Spleen (tissue), 11 donors: Measurements from ENCODE around the gene MYB. TPM values are rescaled to one million over a fixed set of nuclear protein-coding genes. Genes with fewer than 3 reads are reported as not detected.
A peak's percentile ranks its signal among the peaks of the same experiment; 100 is the strongest.

Source experiments
- DNase-seq: peaks from one replicate; pipeline ENCODE4 v3.0.0-alpha.2; 2020
- H3K27ac ChIP-seq, 8 donors: fragments of 200-600 bp; sonication (generic) in 7 of 8; 1 replicate in 4 of 8; 2 replicates in 4 of 8; pipeline versions ENCODE4 v1.5.0 to v1.8.0; 2016 to 2021; ENCODE audit warnings: inconsistent platforms in 4 of 8, mild to moderate bottlenecking in 4 of 8, moderate library complexity in 1 of 8
- H3K27me3 ChIP-seq, 7 donors: fragments of 200-600 bp; sonication (generic) in 6 of 7; replicated peaks in 1 of 7; 1 replicate in 4 of 7; 2 replicates in 3 of 7; pipeline versions ENCODE4 v1.5.0 to v1.8.0; 2016 to 2021; ENCODE audit warnings: inconsistent platforms in 3 of 7, mild to moderate bottlenecking in 1 of 7
- H3K36me3 ChIP-seq, 6 donors: fragments of 200-600 bp; sonication (generic) in 5 of 6; 1 replicate in 4 of 6; 2 replicates in 2 of 6; pipeline versions ENCODE4 v1.5.0 to v1.8.0; 2016 to 2021; ENCODE audit warnings: inconsistent platforms in 2 of 6
- H3K4me1 ChIP-seq, 6 donors: fragments of 200-600 bp; sonication (generic) in 5 of 6; 1 replicate in 3 of 6; 2 replicates in 3 of 6; pipeline versions ENCODE4 v1.5.0 to v1.8.0; 2016 to 2021; ENCODE audit warnings: inconsistent platforms in 3 of 6
- H3K4me3 ChIP-seq, 8 donors: fragments of 200-600 bp; sonication (generic) in 7 of 8; 1 replicate in 4 of 8; 2 replicates in 4 of 8; pipeline versions ENCODE4 v1.5.0 to v1.8.0; 2016 to 2021; ENCODE audit warnings: inconsistent platforms in 4 of 8, mild to moderate bottlenecking in 4 of 8, moderate library complexity in 2 of 8
- H3K9me3 ChIP-seq, 8 donors: fragments of 200-600 bp; sonication (generic) in 7 of 8; 1 replicate in 4 of 8; 2 replicates in 4 of 8; pipeline versions ENCODE4 v1.5.0 to v1.8.0; 2016 to 2021; ENCODE audit warnings: inconsistent platforms in 4 of 8
- POLR2A ChIP-seq, 3 donors: fragments of 450-650 bp; IDR thresholded peaks; one replicate each; pipeline ENCODE4 v1.5.1; 2017; ENCODE audit warnings: antibody characterized with exemption in 3 of 3, mild to moderate bottlenecking in 1 of 3
- POLR2AphosphoS5 ChIP-seq, 3 donors: sonication (generic); formaldehyde crosslinking; IDR thresholded peaks; one replicate each; pipeline ENCODE4 v1.5.1; 2017; ENCODE audit warnings: antibody characterized with exemption in 3 of 3
- WGBS, 5 donors: extraction: QIAGEN DNeasy Blood & Tissue Kit in 3 of 5; methylation state at CpG; one replicate each; pipeline versions ENCODE4 v1.1.5 to v1.1.7; 2013 to 2018; 5-methylcytosine and 5-hydroxymethylcytosine counted together
- intact Hi-C: fragments of 100-400 bp; cut with DNase I; formaldehyde crosslinking; loops from one replicate; pipeline ENCODE4 v1.15.0; 2023; ENCODE audit warnings: low total_unique reads
- polyA plus RNA-seq, 3 donors: library from polyadenylated mRNA; stranded (reverse); fragments of 200-250 nt; gene quantifications; one replicate each; pipeline ENCODE4 v1.2.1, GENCODE V29; 2013
- total RNA-seq, 7 donors: library from RNA; depleted of rRNA in 3 of 7; stranded (reverse); fragments of >200 nt in 3 of 7; fragmentation: NEBNext Ultra II Directional in 4 of 7; extraction: Animal tissue kit (Norgen Biotek cat#: 25700) in 4 of 7; gene quantifications; one replicate each; pipeline versions ENCODE4 v1.1.0 to v1.2.1, GENCODE V29; 2016 to 2021
- TF ChIP-seq, protein P1 (sequence below), 11 experiments: fragments of 200-600 bp in 7 of 11; fragments of 450-650 bp in 4 of 11; sonication (generic) in 4 of 11; IDR thresholded peaks in 8 of 11; conservative IDR thresholded peaks in 3 of 11; 1 replicate in 7 of 11; 2 replicates in 4 of 11; pipeline versions ENCODE4 v1.4.0 to v1.8.0; 2016 to 2021; ENCODE audit warnings: antibody characterized with exemption in 11 of 11, inconsistent platforms in 4 of 11, mild to moderate bottlenecking in 1 of 11
- donor health status: healthy with polysubstance abuse.
- donor health status: DM: no; HTN: no; CAD: no; lungs with moderate emphysema.
- donor health status: DM: no; HTN: no; CAD: no.
- donor health status: Bipolar disorder and iron deficiency.
- donor health status: healthy.
- donor health status: DM: no; HTN: no; CAD: no.
- donor health status: DM: yes; HTN: yes; CAD: no.

Gene MYB
- total and polyA plus RNA-seq, 10 donors: 0.45 to 6.6 (median 1.9) TPM

DNA sequence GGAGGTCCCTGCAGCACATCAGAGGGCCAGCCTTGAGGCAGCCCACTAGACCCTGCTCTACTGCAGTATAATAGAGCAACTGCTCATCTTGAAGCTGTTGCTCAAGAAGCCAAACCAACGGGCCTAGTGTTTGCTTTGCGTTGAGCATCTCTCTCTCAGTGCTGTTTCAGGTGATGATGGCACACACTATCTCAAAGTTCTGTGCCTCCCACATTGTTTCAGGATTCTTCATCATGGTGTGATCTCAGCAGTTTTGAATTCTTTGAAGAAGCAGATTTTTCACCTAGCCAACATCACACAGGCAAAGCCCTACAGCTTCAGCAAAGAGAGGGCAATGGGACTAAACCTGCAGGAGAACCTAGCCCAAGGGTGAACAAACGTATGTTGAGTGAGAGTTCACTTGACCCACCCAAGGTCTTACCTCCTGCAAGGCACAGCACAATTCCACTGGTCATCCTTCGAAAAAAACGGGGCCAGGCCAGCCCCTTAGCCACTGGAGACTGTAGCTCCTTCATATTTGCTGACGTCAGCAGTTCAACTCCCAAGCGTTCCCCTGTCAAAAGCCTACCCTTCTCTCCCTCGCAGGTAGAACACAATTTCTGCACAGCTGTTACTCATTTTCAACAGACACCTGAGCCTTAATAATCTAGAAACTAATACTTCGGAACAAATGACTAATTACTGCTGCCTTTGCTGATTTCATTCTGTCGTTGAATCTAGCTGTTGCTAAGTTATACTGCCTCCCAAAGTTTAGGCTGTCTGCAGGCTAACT is 15.8 kb downstream of the MYB start:
- H3K4me3 ChIP-seq: no peak overlapping the region

DNA sequence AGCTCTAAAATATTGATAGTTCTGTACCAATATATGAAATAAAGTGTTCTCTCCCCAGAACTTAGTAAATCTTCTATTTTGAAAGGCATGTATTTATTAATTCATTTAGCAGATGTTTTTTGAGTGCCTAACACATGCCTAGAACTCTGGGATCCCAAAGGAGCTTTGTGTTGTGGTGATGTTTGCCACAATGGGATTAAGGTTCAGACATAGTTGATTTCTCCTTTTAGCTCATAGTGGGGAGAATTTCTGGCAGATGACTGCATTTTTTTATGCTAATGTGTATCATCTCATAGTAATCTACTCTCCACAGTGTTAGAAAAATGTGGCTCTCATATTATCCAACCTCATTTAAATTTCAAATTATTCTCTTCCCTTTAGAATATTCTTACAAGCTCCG is 21.7 kb downstream of the MYB start:
- Histone ChIP-seq H3K27me3 (no peaks in the 10 kb centered on the region), H3K9me3 (no peaks in the 10 kb centered on the region), H3K4me1 (peaks cover 0 to 2% (median 0%) of the 10 kb centered on the region in 6 donors), H3K36me3 (peaks cover 0 to 35% (median 0%) of the 10 kb centered on the region in 6 donors), H3K27ac (no peak overlapping the region), H3K4me3 (no peak overlapping the region)
- DNase-seq: no peak
- no peak for TF ChIP-seq POLR2A (IDR thresholded peaks at IDR 0.05)
- no peak for TF ChIP-seq POLR2AphosphoS5 (IDR thresholded peaks at IDR 0.05)
- TF ChIP-seq, protein P1, sequence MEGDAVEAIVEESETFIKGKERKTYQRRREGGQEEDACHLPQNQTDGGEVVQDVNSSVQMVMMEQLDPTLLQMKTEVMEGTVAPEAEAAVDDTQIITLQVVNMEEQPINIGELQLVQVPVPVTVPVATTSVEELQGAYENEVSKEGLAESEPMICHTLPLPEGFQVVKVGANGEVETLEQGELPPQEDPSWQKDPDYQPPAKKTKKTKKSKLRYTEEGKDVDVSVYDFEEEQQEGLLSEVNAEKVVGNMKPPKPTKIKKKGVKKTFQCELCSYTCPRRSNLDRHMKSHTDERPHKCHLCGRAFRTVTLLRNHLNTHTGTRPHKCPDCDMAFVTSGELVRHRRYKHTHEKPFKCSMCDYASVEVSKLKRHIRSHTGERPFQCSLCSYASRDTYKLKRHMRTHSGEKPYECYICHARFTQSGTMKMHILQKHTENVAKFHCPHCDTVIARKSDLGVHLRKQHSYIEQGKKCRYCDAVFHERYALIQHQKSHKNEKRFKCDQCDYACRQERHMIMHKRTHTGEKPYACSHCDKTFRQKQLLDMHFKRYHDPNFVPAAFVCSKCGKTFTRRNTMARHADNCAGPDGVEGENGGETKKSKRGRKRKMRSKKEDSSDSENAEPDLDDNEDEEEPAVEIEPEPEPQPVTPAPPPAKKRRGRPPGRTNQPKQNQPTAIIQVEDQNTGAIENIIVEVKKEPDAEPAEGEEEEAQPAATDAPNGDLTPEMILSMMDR (IDR thresholded peaks at IDR 0.05 in 8 of 11, conservative IDR thresholded peaks at IDR 0.05 in 3 of 11): no peak
- intact Hi-C loops: no loop called here
- WGBS, 5 donors: 83 to 94% (median 92%) methylated on average over 1 of the region's 1 CpG

More for the DNA sequence above, 15.8 kb downstream of the MYB start:
- H3K27me3 ChIP-seq: no peaks in the 10 kb centered on the region
- peaks cover 0 to 34% (median under 1%) of the 10 kb centered on the region in 6 donors for H3K4me1 ChIP-seq
- no peak for DNase-seq
- WGBS, 5 donors: 60 to 83% (median 78%) methylated on average over 10 of the region's 10 CpGs
- intact Hi-C loops: no loop called here
- no peak for TF ChIP-seq POLR2A (IDR thresholded peaks at IDR 0.05)
- TF ChIP-seq, protein P1 (IDR thresholded peaks at IDR 0.05 in 8 of 11, conservative IDR thresholded peaks at IDR 0.05 in 3 of 11): no peak
- no peak for TF ChIP-seq POLR2AphosphoS5 (IDR thresholded peaks at IDR 0.05)
- peak overlapping the region in 1 of 8 donors; percentile 67 for H3K27ac ChIP-seq
- H3K9me3 ChIP-seq: no peaks in the 10 kb centered on the region
- peaks cover 0 to 10% (median 0%) of the 10 kb centered on the region in 6 donors for H3K36me3 ChIP-seq

DNA sequence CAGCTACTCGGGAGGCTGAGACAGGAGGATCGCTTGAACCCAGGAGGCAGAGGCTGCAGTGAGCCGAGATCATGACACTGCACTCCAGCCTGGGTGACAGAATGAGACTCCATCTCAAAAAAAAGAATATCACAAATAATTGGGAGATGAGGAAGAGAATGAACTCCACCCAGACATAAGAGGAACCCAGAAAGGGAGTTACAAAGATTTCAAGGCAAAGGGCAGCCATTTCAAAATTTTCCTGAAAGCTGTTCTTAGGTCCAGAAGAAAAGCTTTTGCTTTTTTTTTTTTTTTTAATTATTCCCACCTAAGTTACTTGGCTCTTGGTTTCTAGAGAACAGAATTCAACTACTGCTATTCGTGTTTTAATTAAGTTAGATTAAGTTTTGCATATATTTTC is 23.8 kb downstream of the MYB start:
- WGBS, 5 donors: 89 to 98% (median 95%) methylated on average over 4 of the region's 4 CpGs
- H3K36me3 ChIP-seq: peaks cover 0 to 33% (median 0%) of the 10 kb centered on the region in 6 donors
- no peaks in the 10 kb centered on the region for H3K9me3 ChIP-seq
- H3K4me3 ChIP-seq: no peak overlapping the region
- no peak overlapping the region for H3K27ac ChIP-seq
- intact Hi-C loops: no loop called here
- H3K4me1 ChIP-seq: peaks cover 0 to 7% (median under 1%) of the 10 kb centered on the region in 6 donors
- H3K27me3 ChIP-seq: no peaks in the 10 kb centered on the region
- no peak for TF ChIP-seq POLR2AphosphoS5 (IDR thresholded peaks at IDR 0.05)
- no peak for TF ChIP-seq POLR2A (IDR thresholded peaks at IDR 0.05)
- TF ChIP-seq, protein P1 (IDR thresholded peaks at IDR 0.05 in 8 of 11, conservative IDR thresholded peaks at IDR 0.05 in 3 of 11): no peak
- no peak for DNase-seq

DNA sequence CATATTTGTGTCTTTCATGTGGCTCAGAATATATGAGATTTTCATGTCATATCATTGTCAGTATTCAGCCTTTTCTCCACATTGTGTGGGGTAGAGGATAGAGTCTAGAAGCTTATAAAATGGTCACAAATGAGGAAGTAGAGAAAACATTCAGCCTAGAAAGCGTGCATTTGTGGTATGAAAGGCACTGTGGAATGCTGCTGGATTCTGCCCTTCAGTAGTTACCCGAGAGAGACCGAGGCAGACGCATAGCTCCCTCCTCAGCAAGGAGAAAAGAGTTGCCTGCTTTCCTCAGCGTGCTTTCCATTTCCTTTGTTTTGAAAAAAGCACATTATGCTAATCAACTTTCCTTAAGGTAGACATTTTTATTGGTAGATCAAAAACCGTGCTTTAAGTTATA is 28.7 kb downstream of the MYB start:
- DNase-seq: no peak
- H3K9me3 ChIP-seq: no peaks in the 10 kb centered on the region
- peak overlapping the region in 2 of 8 donors; percentile 6 to 46 for H3K4me3 ChIP-seq
- intact Hi-C loops: no loop called here
- H3K27ac ChIP-seq: peak overlapping the region in 2 of 8 donors; percentile 4 to 55
- TF ChIP-seq POLR2A (IDR thresholded peaks at IDR 0.05) (no peak), POLR2AphosphoS5 (IDR thresholded peaks at IDR 0.05) (no peak)
- TF ChIP-seq, protein P1 (IDR thresholded peaks at IDR 0.05 in 8 of 11, conservative IDR thresholded peaks at IDR 0.05 in 3 of 11): no peak
- peaks cover 0 to 16% (median 7%) of the 10 kb centered on the region in 6 donors for H3K4me1 ChIP-seq
- no peaks in the 10 kb centered on the region for H3K27me3 ChIP-seq
- peaks cover 0 to 1% (median 0%) of the 10 kb centered on the region in 6 donors for H3K36me3 ChIP-seq
- 25 to 52% (median 27%) methylated on average over 6 of the region's 6 CpGs for WGBS, 5 donors
